ENCODE results near the gene CDC6.

CDC6 gene

DNA sequence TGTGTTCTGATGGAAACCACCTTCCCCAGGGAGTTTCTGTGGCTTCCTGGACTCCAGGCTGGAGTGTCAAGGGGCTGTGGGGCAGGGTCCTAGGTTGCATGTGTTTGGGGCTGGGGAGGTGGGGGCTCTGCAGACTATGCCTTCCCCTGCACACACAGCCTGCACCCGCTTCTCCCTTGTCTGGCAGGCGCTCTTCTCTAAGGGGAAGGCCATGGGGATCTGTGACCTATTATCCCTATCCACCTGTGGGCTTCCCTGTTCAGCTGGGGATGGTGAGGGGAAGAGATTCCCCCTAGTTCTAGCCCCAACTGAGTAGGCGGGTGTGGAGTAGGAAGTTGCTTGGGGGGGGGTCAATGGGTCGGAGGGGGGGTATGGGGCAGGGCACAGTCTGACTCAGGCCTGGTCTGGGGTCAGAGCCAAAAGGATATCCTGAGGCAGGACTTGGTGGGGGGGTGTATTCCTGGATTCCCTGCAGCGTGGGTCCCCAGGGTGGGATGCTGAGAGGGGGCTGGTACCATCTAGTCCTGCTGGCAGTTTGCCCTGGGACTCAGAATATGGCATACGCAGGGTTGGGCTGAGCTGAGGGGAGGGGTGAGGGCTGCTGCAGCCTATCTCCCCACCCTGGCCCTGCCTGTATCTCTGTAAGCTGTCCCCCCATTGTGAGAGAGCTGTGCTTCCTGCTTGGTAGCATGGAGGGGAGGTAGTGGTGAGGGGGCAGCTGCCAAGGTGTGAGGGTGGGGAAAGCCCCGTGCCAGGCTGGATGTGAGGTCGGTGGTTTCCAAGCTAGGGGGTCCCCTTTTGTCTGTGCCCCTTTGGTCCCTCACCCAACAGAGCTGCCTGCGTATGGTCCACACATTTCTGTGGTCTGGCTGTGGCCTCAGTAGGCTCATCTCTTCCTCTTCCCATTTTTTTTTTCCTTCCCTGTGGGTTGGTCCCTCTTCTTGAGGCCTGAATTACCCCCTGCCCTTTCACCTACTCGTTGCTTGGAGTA, 36.0 kb downstream of the CDC6 start:
- DNase-seq: no peak

- no peak for DNase-seq
Observed at GRCh38 chr17:40325156-40326013, 37.7 kb downstream of the CDC6 start.

DNA sequence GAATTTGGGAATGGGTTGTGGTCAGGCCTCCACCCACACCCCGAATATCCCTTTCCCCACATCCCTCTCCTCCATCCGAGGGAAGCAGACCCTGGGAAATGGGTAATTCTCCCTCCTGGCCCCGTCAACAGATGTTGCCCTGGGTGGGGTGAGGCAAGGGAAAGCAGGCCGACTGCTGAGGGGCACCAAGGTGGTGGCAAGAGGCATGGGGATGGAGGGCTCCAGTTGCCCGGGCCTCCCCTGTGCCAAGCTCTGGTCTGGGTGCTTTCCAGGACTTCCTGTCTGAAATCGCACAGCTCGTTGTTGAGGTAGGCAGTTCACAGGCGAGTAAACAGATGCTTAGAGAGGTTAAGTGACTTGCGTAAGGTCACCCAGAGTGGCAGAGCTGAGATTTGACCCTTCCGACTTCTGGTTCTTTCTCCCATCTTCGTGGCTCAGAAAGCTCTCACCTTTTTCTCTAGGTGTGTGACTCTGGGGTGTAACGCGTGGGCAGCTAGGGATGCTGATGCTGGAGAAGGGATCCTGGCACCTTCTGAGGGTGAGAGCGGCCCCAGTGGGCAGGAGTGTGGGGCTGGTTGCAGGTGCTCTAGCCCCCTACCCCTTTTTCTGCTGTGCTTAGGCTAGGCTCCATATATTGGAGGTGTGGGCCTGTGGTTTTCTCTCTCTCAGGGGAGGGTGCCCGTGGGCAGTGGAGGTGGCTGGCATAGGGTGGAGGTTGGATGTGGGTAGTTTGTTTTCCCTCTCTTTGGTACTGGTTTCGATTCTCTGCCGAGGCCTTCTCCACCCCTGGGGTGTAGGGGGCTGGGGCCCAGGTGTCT, 38.5 kb downstream of the CDC6 start:
- DNase-seq: no peak

- no peak for DNase-seq
Observed at GRCh38 chr17:40326832-40327199, 39.1 kb downstream of the CDC6 start.

DNA sequence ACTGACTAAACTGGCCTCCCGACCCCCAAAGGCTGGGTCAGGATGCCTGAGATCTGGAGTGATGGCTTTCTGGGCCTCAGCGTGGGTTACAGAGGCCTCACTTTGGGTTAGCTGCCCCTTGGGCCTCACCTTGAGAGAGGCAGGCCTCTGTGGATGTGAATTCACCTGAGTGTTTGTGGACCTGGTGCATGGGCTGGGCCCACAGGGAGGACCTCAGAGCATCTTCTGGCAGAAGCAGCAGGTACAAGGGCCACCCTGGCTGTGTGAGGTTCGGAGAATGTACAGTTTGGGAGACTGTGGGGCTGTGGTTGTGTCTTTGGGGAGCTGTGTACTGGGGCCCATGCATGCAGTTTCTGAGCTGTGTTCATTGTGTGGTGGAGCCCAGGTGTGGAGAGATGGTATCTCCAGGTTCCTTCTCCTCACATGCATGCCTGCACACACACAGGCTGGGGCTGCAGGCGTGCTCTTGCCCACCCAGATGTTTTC, 39.6 kb downstream of the CDC6 start:
- DNase-seq: no peak

- DNase-seq: no peak
Observed at GRCh38 chr17:40327735-40328385, 40.2 kb downstream of the CDC6 start.

DNA sequence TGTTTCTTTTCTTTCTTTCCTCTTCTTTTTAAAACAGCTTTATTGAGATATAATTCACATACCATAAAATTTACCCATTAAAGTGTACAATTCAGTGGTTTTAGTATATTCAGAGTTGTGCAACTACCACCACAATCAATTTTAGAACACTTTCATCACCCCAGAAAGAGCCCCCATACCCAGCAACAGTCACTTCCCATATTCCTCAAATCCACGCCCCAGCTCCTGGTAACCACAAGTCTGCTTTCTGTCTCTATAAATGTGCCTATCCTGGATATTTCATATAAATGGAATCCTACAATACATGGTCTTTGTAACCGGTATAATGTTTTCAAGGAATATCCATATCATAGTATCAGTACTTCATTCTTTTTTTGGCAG, 40.7 kb downstream of the CDC6 start:
- DNase-seq: no peak

DNA sequence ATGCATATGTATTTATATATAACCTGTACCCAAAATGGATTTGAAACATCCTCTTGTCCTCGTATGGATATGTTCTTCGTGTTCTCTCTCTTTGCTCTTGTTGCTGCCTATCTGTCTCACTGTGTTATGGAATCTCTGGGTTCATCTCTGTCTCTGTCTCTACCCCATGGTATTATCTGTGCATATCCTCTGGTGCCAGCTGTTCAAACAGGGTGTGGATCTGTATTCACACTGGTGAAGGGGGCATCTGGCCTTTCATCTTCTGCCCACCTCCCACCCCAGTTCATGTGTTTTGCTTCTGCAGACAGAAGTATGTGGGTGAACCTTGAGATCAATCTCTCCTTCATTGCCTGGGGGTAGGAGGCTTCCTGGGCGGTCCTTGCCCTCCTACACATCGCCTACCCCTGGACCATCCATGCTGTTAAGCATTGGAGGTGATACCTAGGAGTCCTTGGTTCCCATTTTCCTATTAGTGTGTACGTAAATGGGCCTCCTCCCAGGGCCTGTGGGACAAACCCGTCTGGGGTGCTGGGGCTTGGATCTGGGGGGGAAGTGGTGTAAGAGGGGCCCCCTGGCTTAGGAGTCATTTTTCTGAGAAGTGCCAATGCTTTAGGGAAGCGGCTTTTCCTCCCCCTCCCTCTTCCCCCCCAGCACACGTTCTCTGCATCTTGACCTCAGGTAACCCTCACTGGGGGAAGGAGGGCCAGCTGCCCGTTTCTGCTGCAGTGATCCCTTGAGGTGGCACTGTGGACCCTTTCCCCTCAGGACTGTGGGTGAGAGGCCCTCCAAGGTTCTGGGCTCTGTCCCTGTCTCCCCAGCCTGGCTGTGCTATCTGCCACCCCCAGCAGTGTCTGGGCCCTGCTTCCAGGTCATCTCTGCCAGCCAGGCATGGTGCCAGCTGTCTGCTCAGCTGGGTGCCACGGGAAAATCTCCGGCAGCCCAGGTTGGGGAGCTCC, 42.4 kb downstream of the CDC6 start:
- no peak for DNase-seq

DNA sequence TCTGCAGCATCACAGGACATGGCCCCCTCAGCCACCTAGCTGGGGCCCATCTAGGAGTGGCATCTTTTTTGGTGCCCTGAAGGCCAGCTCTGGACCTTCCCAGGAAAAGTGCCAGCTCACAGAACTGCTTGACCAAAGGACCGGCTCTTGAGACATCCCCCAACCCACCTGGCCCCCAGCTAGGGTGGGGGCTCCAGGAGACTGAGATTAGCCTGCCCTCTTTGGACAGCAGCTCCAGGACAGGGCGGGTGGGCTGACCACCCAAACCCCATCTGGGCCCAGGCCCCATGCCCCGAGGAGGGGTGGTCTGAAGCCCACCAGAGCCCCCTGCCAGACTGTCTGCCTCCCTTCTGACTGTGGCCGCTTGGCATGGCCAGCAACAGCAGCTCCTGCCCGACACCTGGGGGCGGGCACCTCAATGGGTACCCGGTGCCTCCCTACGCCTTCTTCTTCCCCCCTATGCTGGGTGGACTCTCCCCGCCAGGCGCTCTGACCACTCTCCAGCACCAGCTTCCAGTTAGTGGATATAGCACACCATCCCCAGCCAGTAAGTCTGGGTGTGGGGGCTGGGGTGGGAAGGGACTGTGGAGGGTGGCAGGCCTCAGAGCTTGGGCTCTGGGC, 43.3 kb downstream of the CDC6 start:
- no peak for DNase-seq

- no peak for DNase-seq
Observed at GRCh38 chr17:40331743-40332641, 44.3 kb downstream of the CDC6 start.

DNA sequence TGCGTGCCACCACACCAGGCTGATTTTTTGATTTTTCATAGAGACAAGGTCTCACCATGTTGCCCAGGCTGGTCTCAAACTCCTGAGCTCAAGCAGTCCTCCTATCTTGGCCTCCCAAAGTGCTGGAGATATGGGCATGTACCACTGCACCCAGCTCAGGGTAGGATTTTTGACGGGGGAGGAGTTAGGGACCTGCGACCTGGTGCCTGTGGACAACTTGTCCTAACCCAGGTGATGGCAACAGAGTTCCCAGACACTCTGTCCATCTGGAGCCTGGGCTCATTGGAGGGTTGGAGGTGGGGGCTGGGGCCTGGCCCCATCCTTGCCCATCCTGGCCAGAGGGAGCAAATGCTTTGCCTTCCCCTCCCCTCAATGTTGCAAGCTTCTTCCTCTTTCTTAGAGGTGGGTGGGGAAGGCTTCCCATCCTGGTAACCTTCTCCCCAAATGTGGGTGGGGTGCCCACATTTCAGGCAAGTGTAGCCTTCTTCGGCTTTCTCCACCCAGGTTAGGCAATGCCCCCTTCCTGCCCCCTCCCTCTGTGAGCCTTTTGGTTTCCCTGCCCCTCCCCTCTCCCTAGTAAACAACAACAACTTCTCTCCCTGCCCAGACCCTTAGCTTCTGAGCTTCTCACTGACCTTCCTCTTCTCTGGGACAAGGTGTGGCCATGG, 46.2 kb downstream of the CDC6 start:
- DNase-seq: no peak

- no peak for DNase-seq
Observed at GRCh38 chr17:40335620-40336019, 47.9 kb downstream of the CDC6 start.

GRCh38 chr17:40337351-40337750, 49.7 kb downstream of the CDC6 start:
- DNase-seq: no peak

DNA sequence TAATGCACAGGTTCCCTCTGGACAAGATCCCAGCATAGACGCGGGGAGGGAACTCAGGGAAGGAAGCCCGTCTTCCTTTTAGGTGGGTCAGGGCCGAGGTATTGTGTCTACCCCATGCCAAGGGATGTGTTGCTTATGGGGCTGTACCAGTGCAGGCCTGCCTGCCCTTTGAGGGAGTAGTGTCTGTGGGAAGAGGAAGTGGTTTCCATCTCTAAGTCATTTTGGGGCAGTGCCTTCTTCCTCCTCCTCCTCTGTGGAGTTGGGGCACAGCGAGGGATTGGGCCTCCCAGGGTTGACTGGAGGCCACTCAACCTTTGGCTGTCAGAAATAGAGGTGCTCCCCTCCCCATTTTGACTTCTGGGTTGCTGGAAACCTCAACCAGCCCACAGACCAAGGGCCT, 50.4 kb downstream of the CDC6 start:
- no peak for DNase-seq

- no peak for DNase-seq
Observed at GRCh38 chr17:40338941-40339649, 51.4 kb downstream of the CDC6 start.

GRCh38 chr17:40340327-40340726, 52.6 kb downstream of the CDC6 start:
- DNase-seq: no peak

- DNase-seq: peak; percentile 78 to 81
Observed at GRCh38 chr17:40340880-40341807, 53.5 kb downstream of the CDC6 start.

Measured in NCI-H1930 (cell line).